Thyroid gland (tissue), 4 donors: ENCODE data around the gene SCFD2.

Source experiments
- CTCF ChIP-seq, 6 experiments: fragments of 200-600 bp in 3 of 6; fragments of 450-650 bp in 3 of 6; sonication (generic) in 3 of 6; IDR thresholded peaks; one replicate each; pipeline ENCODE4 v1.5.1; 2016 to 2019; ENCODE audit warnings: antibody characterized with exemption in 6 of 6, mild to moderate bottlenecking in 2 of 6, inconsistent platforms in 1 of 6, moderate library complexity in 1 of 6
- POLR2A ChIP-seq, 2 donors: fragments of 450-650 bp; IDR thresholded peaks; one replicate each; pipeline ENCODE4 v1.6.1; 2017; ENCODE audit warnings: antibody characterized with exemption in 2 of 2, mild to moderate bottlenecking in 2 of 2, moderate library complexity in 1 of 2

DNA sequence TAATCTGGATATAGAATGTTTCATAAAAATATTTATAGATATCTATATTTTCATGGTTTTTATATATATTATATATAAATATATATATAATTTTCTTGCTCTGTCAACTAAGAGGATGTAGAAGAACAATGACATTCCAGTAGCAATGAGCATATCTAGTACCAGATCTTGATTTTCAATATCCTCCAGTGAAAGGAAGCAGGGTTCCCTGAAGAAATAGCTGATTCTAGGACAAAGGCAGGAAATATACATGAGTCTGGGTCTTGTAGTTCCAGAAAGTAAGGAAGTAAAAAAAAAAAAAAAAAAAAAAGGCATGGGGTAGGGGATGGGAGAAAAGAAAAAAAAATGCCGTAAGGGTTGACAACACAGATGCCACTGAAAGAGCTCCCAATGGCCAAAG is 262.4 kb downstream of the SCFD2 start:
- TF ChIP-seq CTCF (IDR thresholded peaks at IDR 0.05) = no peak
- TF ChIP-seq POLR2A (IDR thresholded peaks at IDR 0.05) = no peak
